ENCODE results near the gene GCSAML. TPM values are rescaled to one million over a fixed set of nuclear protein-coding genes. Genes with fewer than 3 reads are reported as not detected.
"Not testable (repeated sequence)": the region's sequence is repeated elsewhere in the genome, so short reads cannot be mapped to it uniquely, and the experiment has no call there.

The GCSAML gene
- total and polyA plus RNA-seq, 4 donors, result 0.06 to 1.4 (median 0.29) TPM

GRCh38 chr1:247517795-247518612, 30.9 kb upstream of the GCSAML start:
- 49 to 66% methylated on average over 72 of the region's 72 CpGs for WGBS, 2 donors
- no peak for DNase-seq
- H3K4me3 ChIP-seq, result peak overlapping the region; percentile 1
- no peak for ATAC-seq (ENCODE audit: insufficient read depth, low FRiP score)
- no peaks in the 10 kb centered on the region for H3K36me3 ChIP-seq (ENCODE audit: control insufficient read depth in 4 of 4, insufficient read depth in 4 of 4, low read length in 4 of 4)
- no peak overlapping the region for H3K27ac ChIP-seq (ENCODE audit: low read depth in 1 of 2, low read length in 1 of 2)
- TF ChIP-seq CTCF (IDR thresholded peaks at IDR 0.05; ENCODE audit: control extremely low read depth, extremely low read depth), result no peak
- no peaks in the 10 kb centered on the region for H3K27me3 ChIP-seq (ENCODE audit: control insufficient read depth in 3 of 3, insufficient read depth in 3 of 3, low read length in 2 of 3)
- no peak overlapping the region for H3K9ac ChIP-seq (ENCODE audit: insufficient read depth in 1 of 2, low read length in 2 of 2)
- peaks cover 0 to 9% (median 0%) of the 10 kb centered on the region in 5 donors for H3K4me1 ChIP-seq (ENCODE audit: control insufficient read depth in 5 of 5, insufficient read depth in 5 of 5, low read length in 5 of 5)
- H3K9me3 ChIP-seq (ENCODE audit: control insufficient read depth in 4 of 4, insufficient read depth in 3 of 4, low read length in 3 of 4), result peaks cover 0 to 20% (median 5%) of the 10 kb centered on the region in 4 donors

- H3K9ac ChIP-seq (ENCODE audit: insufficient read depth in 1 of 2, low read length in 2 of 2), result no peak overlapping the region
- no peaks in the 10 kb centered on the region for H3K27me3 ChIP-seq (ENCODE audit: control insufficient read depth in 3 of 3, insufficient read depth in 3 of 3, low read length in 2 of 3)
- TF ChIP-seq CTCF (IDR thresholded peaks at IDR 0.05; ENCODE audit: control extremely low read depth, extremely low read depth), result no peak
- DNase-seq (no peak), ATAC-seq (ENCODE audit: insufficient read depth, low FRiP score) (no peak)
- H3K9me3 ChIP-seq (ENCODE audit: control insufficient read depth in 4 of 4, insufficient read depth in 3 of 4, low read length in 3 of 4), result peaks cover 0 to 16% (median 3%) of the 10 kb centered on the region in 4 donors
- no peak overlapping the region for H3K27ac ChIP-seq (ENCODE audit: low read depth in 1 of 2, low read length in 1 of 2)
- peaks cover 0 to 9% (median 0%) of the 10 kb centered on the region in 5 donors for H3K4me1 ChIP-seq (ENCODE audit: control insufficient read depth in 5 of 5, insufficient read depth in 5 of 5, low read length in 5 of 5)
- 80 to 81% methylated on average over 19 of the region's 19 CpGs for WGBS, 2 donors
- no peaks in the 10 kb centered on the region for H3K36me3 ChIP-seq (ENCODE audit: control insufficient read depth in 4 of 4, insufficient read depth in 4 of 4, low read length in 4 of 4)
- no peak overlapping the region for H3K4me3 ChIP-seq
Measured at GRCh38 chr1:247518613-247518891, 30.4 kb upstream of the GCSAML start.

GRCh38 chr1:247521886-247522285, 27.0 kb upstream of the GCSAML start:
- not testable (repeated sequence) for H3K27ac ChIP-seq (ENCODE audit: low read depth in 1 of 2, low read length in 1 of 2); H3K36me3 ChIP-seq (ENCODE audit: control insufficient read depth in 4 of 4, insufficient read depth in 4 of 4, low read length in 4 of 4); ATAC-seq (ENCODE audit: insufficient read depth, low FRiP score); H3K4me3 ChIP-seq; H3K9ac ChIP-seq (ENCODE audit: insufficient read depth in 1 of 2, low read length in 2 of 2); H3K4me1 ChIP-seq (ENCODE audit: control insufficient read depth in 5 of 5, insufficient read depth in 5 of 5, low read length in 5 of 5); H3K27me3 ChIP-seq (ENCODE audit: control insufficient read depth in 3 of 3, insufficient read depth in 3 of 3, low read length in 2 of 3); DNase-seq
- peaks cover 0 to 14% (median 0%) of the 10 kb centered on the region in 4 donors for H3K9me3 ChIP-seq (ENCODE audit: control insufficient read depth in 4 of 4, insufficient read depth in 3 of 4, low read length in 3 of 4)
- WGBS, 2 donors, result 90 to 95% methylated on average over 21 to 25 of the region's 30 CpGs

GRCh38 chr1:247528812-247529474, 20.0 kb upstream of the GCSAML start:
- H3K27me3 ChIP-seq (ENCODE audit: control insufficient read depth in 3 of 3, insufficient read depth in 3 of 3, low read length in 2 of 3), result peaks cover 0 to 3% (median 0%) of the 10 kb centered on the region in 3 donors
- no peak for TF ChIP-seq CTCF (IDR thresholded peaks at IDR 0.05; ENCODE audit: control extremely low read depth, extremely low read depth)
- ATAC-seq (ENCODE audit: insufficient read depth, low FRiP score) (no peak), DNase-seq (no peak)
- WGBS, 2 donors, result 78 to 82% methylated on average over 2 of the region's 2 CpGs
- no peak overlapping the region for H3K27ac ChIP-seq (ENCODE audit: low read depth in 1 of 2, low read length in 1 of 2)
- no peak overlapping the region for H3K9ac ChIP-seq (ENCODE audit: insufficient read depth in 1 of 2, low read length in 2 of 2)
- H3K4me1 ChIP-seq (ENCODE audit: control insufficient read depth in 5 of 5, insufficient read depth in 5 of 5, low read length in 5 of 5), result no peaks in the 10 kb centered on the region
- no peak overlapping the region for H3K4me3 ChIP-seq
- peaks cover 0 to 17% (median 0%) of the 10 kb centered on the region in 4 donors for H3K9me3 ChIP-seq (ENCODE audit: control insufficient read depth in 4 of 4, insufficient read depth in 3 of 4, low read length in 3 of 4)
- H3K36me3 ChIP-seq (ENCODE audit: control insufficient read depth in 4 of 4, insufficient read depth in 4 of 4, low read length in 4 of 4), result no peaks in the 10 kb centered on the region
